GM12875 (cell line): ENCODE measurements around the gene AFMID.
"Not testable (repeated sequence)": the region's sequence is repeated elsewhere in the genome, so short reads cannot be mapped to it uniquely, and the experiment has no call there.

Experiments
- H3K4me3 ChIP-seq: one replicate; pipeline ENCODE4 v1.5.1; 2011; ENCODE audit warnings: low read depth, low read length, control low read depth
- CTCF ChIP-seq: IDR thresholded peaks from 2 replicates; pipeline ENCODE4 v1.5.1; 2011; ENCODE audit warnings: low read depth, mild to moderate bottlenecking, control low read depth, inconsistent platforms, low read length, moderate library complexity, borderline replicate concordance; ENCODE audit not compliant: insufficient read depth

The AFMID gene

GRCh38 chr17:78251773-78252103, 64.6 kb downstream of the AFMID start:
- no peak for TF ChIP-seq CTCF
- H3K4me3 ChIP-seq: no peak overlapping the region

- H3K4me3 ChIP-seq: no peak overlapping the region
- TF ChIP-seq CTCF: no peak
Observed at GRCh38 chr17:78252111-78252634, 65.0 kb downstream of the AFMID start.

GRCh38 chr17:78252701-78253635, 65.8 kb downstream of the AFMID start:
- H3K4me3 ChIP-seq: no peak overlapping the region
- no peak for TF ChIP-seq CTCF

GRCh38 chr17:78253636-78253945, 66.4 kb downstream of the AFMID start:
- H3K4me3 ChIP-seq: not testable (repeated sequence)

- no peak for TF ChIP-seq CTCF
- H3K4me3 ChIP-seq: peak overlapping the region; percentile 81
Observed at GRCh38 chr17:78253946-78254672, 66.9 kb downstream of the AFMID start.

- no peak overlapping the region for H3K4me3 ChIP-seq
- no peak for TF ChIP-seq CTCF
Observed at GRCh38 chr17:78255029-78255656, 68.0 kb downstream of the AFMID start.

GRCh38 chr17:78255953-78256706, 69.0 kb downstream of the AFMID start:
- TF ChIP-seq CTCF: no peak
- H3K4me3 ChIP-seq: no peak overlapping the region
